Activated CD8-positive, alpha-beta memory T cell treated with anti-CD3 and anti-CD28 coated beads, Interleukin-2, amount 50 U/mL, for 1 hour (primary cell): ENCODE results near the gene TSC22D2.

Experiments
- DNase-seq: peaks from one replicate; pipeline ENCODE4 v3.0.0-alpha.2; 2020; ENCODE audit errors: extremely low read depth

The TSC22D2 gene

DNA sequence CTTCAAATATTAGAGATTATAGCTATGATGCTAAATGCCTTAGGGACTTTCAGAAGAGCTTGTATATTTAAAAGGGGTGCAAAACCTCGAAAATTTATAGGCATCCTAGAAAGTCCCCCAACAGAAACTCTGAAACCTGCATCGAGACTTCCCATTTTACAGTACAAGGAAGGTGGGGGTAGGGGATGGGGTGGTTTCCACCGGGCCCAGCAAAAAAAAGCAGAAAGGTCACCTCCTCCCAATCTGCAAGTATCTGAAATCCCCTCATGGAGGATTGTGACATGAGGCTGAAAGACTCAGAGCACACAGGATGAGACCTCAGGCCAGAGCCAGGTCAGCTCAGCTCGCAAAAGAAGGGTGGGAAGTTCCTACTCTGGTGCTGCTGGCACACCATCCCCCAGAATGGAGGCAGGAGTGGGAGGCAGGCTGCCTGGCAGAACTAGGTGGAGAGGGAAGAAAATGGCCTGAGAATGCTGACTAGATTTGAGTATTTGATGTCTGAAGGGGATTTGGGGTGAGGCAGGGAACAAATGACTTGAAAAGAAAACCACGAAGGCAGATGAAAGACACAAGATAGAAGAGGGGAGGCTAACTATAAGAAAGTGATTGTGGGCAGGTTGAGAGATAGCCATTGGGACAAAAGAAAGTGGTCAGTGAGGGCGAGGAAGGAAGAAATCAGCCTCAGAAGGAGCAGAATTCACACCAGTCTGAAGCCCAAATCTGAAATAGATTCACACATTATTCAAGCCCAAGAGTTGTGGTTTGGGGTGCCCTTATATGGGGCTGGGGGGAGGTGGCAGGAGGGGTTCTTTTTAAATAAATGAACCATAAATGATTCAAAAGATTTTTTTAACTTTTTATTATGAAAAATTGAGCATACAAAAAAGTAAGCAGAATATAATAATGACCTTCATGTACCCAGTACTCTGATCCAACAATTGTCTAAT is 22.5 kb upstream of the TSC22D2 start:
- no peak for DNase-seq

DNA sequence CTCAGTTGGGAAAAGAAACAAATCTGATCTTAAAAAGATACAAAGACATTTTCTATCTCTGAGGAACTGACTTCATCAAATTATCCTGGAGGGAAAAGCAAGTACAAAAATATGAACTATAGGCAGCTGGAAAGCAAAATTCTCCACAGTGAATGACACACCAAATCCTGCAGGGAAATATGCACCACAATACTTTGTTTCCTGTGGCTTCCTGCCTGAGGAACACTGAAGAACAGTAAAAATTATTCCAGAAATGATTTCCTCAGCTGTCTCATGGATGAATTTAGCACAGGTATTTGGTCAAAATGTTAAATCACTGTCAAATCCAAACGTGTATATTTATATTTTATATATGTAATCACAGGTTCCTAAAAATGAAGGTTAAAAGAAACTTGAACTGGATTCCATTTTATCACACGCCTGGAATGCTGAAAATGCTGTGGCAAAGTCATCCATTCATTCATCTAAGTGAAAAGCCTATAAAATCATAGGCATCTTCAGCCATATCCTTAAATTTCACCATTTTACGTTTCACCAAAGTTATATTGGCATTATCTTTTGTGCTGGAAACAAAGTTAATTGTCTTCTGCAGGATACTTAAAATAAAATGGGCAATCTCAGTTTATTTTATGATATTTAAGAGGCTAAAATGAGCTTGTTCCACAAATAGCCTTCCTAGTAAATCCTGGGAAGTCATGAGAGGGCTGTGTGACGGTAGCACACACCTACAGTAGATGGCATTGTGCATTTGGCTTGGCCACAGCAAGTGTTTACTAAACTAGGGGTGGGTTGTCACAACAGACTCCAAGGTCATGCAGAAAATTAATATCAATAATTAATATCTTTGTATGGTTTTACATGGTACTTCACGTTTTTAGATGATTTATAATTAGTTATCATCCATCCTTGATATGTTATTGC is 19.3 kb upstream of the TSC22D2 start:
- DNase-seq = no peak

DNA sequence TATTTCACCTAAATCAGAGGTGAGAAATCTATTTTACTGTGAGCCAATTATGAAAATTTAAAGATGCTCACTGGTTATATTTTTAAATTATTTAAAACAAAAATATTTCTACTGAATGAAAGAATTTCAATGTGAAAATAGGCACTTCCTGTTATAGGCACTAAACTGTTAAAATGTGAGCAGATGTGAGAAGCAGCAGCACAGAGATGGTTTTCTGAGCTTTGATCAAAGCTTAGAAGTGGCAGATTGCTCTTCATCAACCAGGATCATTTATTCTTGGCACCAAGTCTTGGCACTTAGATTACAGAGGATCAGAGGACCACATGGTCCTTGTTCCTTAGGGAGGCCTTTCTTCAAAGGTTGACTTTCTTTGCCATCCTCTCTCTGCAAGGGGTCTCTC is 18.0 kb upstream of the TSC22D2 start:
- no peak for DNase-seq

- DNase-seq = no peak
These were observed 16.9 kb upstream of the TSC22D2 start for GRCh38 chr3:150391161-150391560.

GRCh38 chr3:150393745-150394144 is 14.4 kb upstream of the TSC22D2 start:
- no peak for DNase-seq

- DNase-seq = no peak
These were observed 13.5 kb upstream of the TSC22D2 start for GRCh38 chr3:150394606-150395005.

DNA sequence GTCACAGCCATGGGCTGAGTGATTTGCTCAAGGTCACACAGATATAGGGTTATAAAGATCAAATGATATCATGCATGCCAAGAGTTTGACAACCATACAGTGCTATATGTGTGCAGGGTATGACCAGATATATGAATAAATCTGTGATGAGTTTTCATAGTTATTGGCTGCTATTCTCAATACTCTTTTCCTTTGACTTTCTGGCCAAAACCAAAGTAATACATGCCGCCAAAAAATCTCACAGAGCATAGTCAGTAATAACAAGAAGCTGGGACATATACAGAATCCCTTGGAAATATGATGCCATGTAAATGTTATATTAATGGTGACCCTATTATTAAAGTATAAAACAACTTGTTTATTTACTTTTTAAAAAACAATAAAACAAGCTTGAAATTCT is 11.6 kb upstream of the TSC22D2 start:
- no peak for DNase-seq

DNA sequence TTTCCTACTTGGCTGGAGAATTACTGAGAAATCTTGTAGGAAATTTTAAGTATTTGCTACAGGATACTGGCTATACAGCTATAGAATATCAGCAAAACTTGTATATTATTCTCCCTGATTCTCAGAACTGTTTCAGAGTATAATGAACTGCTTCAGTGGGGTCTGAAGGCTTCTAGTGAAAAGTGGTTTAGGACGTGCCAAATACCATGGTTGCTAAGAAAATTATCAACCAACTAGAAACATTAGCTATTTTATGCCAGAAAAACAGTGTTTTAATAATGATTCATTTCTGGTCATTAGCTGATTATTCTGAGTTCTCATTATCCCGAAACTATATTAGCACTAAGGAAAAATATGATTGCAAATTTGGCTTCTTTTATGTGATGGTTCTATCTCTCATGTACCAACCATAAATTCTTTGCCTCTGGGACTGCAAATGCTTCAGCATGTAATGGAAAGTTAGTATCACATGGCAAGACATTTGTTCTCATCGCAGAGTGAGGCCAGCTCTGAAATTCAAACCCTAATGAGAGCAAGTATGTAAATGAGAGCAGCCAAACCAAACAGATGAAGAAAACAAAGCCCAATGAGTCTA is 11.0 kb upstream of the TSC22D2 start:
- DNase-seq = no peak

DNA sequence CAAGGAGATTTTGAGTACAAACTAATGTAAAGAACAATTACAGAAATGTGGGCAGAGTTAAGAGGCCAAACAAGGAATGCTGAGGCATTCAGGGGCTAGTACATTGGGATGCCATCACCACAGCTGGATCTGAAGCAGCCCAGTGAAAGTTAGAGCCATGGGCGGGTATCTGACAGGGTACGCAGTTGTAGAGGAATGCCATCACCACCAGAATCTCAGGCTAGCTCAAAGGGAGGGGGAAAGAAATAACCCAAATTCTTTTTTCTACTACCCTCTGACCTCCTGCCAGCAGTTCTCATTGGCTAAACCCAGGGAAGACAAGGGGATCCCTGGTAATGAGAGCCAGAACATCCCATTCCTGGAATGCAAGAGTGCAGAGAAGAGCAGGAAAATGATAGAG is 9.0 kb upstream of the TSC22D2 start:
- DNase-seq = no peak

GRCh38 chr3:150401285-150401684 is 6.8 kb upstream of the TSC22D2 start:
- DNase-seq = no peak

DNA sequence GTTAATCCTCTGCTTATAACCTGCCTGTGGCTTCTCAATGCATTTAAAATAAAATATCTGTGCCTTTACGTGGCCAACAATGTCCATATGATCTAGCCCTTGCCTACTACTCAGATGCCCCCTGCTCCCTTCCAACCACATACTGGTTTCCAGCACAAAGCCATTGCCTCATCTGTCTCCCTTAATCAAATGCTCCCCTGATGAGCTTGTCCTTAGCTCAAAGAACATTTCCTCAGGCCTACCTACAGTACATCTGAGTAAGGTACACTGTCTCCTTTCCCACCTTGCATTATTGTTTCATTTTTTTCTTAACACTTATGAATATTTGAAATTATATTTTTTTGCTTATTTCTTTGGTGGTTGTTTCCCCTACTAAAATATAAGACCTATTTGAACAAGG is 5.9 kb upstream of the TSC22D2 start:
- DNase-seq = no peak

DNA sequence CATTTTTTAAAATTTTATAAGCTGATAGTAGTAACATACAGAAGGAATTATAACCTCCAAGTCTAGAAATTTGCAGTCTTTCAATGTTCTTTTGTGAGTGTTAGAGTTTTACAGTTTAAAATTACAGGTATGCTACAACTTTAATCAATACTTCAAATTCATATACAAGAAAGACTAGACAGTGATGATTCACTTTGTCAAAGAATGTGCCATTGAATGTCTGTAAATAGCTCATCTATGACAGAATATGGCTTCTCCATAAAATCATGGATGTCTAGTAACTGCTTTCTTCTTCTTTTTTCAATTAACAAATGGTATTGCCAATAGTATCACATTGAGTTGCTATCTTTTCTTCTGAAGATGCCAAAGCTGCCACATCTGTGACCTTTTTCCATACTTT is 4.1 kb upstream of the TSC22D2 start:
- no peak for DNase-seq

GRCh38 chr3:150407051-150407807 is 869 bp upstream of the TSC22D2 start:
- no peak for DNase-seq

DNA sequence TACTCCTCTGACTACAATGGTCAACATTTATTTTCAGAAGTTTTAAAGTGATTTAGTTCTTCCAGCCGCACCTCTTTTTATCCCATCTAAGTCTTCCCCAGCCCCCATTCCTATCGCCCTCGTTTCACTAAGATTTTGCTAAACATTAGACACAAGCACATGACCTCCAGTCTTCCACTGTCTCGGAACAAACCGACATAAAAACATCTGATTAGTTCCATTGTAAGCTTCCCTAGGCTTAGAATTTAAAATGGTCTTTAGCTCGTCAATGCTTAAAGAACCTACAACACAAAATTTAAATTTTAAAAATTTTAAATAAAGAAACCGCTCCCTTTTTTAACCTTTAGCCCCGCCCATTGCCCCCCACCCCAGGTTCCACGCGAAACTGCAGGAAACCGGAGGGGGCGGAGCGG is 284 bp upstream of the TSC22D2 start:
- no peak for DNase-seq

- DNase-seq = no peak
These were observed 1.0 kb downstream of the TSC22D2 start for GRCh38 chr3:150409125-150409511.

GRCh38 chr3:150409512-150410310 is 1.6 kb downstream of the TSC22D2 start:
- DNase-seq = no peak

- DNase-seq = no peak
These were observed 2.4 kb downstream of the TSC22D2 start for GRCh38 chr3:150410311-150411105.

- DNase-seq = no peak
These were observed 3.0 kb downstream of the TSC22D2 start for GRCh38 chr3:150411106-150411460.

DNA sequence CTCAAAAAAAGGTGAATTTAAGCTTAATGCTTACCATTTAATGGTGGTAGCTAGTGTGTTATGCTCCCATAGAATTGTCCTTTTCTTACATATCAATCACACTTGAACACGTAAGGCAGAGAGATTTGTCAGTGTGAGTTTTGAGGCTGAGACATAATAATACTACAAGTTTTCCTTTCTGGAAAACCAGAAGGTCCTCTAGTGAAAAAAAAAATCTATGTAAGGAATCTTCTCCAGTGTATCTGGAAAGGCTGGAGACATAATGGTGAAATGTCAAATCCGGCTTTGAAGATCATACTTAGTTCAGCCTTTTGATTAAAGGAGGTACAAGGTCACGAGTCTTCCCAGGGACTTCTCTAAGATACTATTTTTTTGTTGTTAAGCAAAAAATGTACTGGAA is 3.4 kb downstream of the TSC22D2 start:
- DNase-seq = no peak

DNA sequence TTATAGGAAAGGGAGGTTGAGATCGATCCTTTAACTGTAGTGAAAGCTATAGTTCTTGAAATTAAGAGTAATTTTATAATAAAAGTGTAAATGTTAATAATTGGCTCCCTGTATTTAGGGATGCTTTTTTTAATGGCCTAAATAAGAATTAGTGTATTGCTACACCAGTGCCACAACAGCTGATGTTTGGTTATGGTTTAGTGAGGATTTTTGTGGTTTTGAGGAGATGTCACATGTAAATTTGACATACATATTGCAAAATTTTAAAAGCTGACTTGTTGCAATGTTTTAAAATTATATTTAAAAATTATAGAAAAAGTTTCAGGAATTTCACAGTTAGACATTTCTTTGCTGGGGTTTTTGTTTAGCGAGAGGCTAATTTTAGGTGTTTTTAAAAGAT is 3.9 kb downstream of the TSC22D2 start:
- DNase-seq = no peak
